HG03558 (cell line): ENCODE results near the gene ASIP.

Experiments
- ATAC-seq: cut with Tn5 transposase; IDR thresholded peaks from one replicate; pipeline ENCODE4 v1.9.1; 2021; ENCODE audit warnings: moderate number of reproducible peaks; ENCODE audit not compliant: unreplicated experiment; ENCODE audit errors: extremely low read depth

The ASIP gene

GRCh38 chr20:34309691-34310090, 68.5 kb downstream of the ASIP start:
- no peak for ATAC-seq

- ATAC-seq = no peak
Measured at GRCh38 chr20:34310481-34311117, 69.4 kb downstream of the ASIP start.

GRCh38 chr20:34311118-34312023, 70.1 kb downstream of the ASIP start:
- no peak for ATAC-seq

- no peak for ATAC-seq
Measured at GRCh38 chr20:34312024-34312460, 70.8 kb downstream of the ASIP start.

GRCh38 chr20:34312544-34313217, 71.5 kb downstream of the ASIP start:
- ATAC-seq = no peak

- ATAC-seq = no peak
Measured at GRCh38 chr20:34315236-34315635, 74.0 kb downstream of the ASIP start.

- ATAC-seq = no peak
Measured at GRCh38 chr20:34316196-34316814, 75.1 kb downstream of the ASIP start.
